Adrenal gland (tissue), 12 donors: ENCODE results near the gene SHISA8. TPM values are rescaled to one million over a fixed set of nuclear protein-coding genes. Genes with fewer than 3 reads are reported as not detected.

Source experiments
- DNase-seq, 7 donors: peaks; one replicate each; pipeline ENCODE4 v3.0.0-alpha.2; 2019 to 2020
- H3K27ac ChIP-seq, 5 donors: fragments of 200-600 bp; sonication (generic) in 4 of 5; 1 replicate in 3 of 5; 2 replicates in 2 of 5; pipeline versions ENCODE4 v1.5.1 to v1.8.0; 2016 to 2020; ENCODE audit warnings: mild to moderate bottlenecking in 1 of 5
- H3K27me3 ChIP-seq: fragments of 200-600 bp; 2 replicates; pipeline ENCODE4 v1.8.0; 2021
- H3K36me3 ChIP-seq, 2 donors: fragments of 200-600 bp; replicated peaks in 1 of 2; 1 replicate in 1 of 2; 2 replicates in 1 of 2; pipeline versions ENCODE4 v1.5.1 to v1.8.0; 2018 to 2022
- H3K4me1 ChIP-seq, 2 donors: fragments of 200-600 bp; replicated peaks in 1 of 2; 1 replicate in 1 of 2; 2 replicates in 1 of 2; pipeline versions ENCODE4 v1.5.1 to v1.8.0; 2018 to 2021
- H3K4me3 ChIP-seq, 4 donors: fragments of 200-600 bp; sonication (generic) in 3 of 4; one replicate each; pipeline ENCODE4 v1.5.1; 2016 to 2018
- H3K9me3 ChIP-seq, 3 donors: fragments of 200-600 bp; sonication (generic) in 1 of 3; replicated peaks in 1 of 3; 1 replicate in 2 of 3; 2 replicates in 1 of 3; pipeline versions ENCODE4 v1.5.1 to v1.8.0; 2016 to 2021
- CTCF ChIP-seq, 6 experiments: fragments of 450-650 bp in 4 of 6; fragments of 200-600 bp in 2 of 6; sonication (generic) in 1 of 6; IDR thresholded peaks; 1 replicate in 5 of 6; 2 replicates in 1 of 6; pipeline versions ENCODE4 v1.5.1 to v1.8.0; 2016 to 2021; ENCODE audit warnings: antibody characterized with exemption in 6 of 6, mild to moderate bottlenecking in 2 of 6, moderate library complexity in 1 of 6
- POLR2A ChIP-seq, 2 donors: fragments of 450-650 bp; IDR thresholded peaks; one replicate each; pipeline ENCODE4 v1.6.1; 2017; ENCODE audit warnings: antibody characterized with exemption in 2 of 2, mild to moderate bottlenecking in 2 of 2, moderate library complexity in 1 of 2
- WGBS, 4 donors: extraction: QIAGEN DNeasy Blood & Tissue Kit in 2 of 4; methylation state at CpG; one replicate each; pipeline versions ENCODE4 v1.1.5 to v1.1.7; 2013 to 2017; 5-methylcytosine and 5-hydroxymethylcytosine counted together
- intact Hi-C, 2 donors: fragments of 100-400 bp; cut with DNase I; formaldehyde crosslinking; loops; one replicate each; pipeline versions ENCODE4 v1.14.1 to v1.15.0; 2022 to 2023
- polyA plus RNA-seq, 3 donors: library from polyadenylated mRNA; stranded (reverse); fragments of 200-250 nt in 2 of 3; fragments of 350-450 nt in 1 of 3; fragmentation: Illumina TruSeq in 1 of 3; extraction: RNeasy Lipid Tissue Mini Kit (QIAGEN cat#74804) in 1 of 3; gene quantifications; one replicate each; pipeline ENCODE4 v1.2.3, GENCODE V29; 2013 to 2014
- total RNA-seq, 9 donors: library from RNA; depleted of rRNA in 4 of 9; stranded (reverse); fragments of >200 nt in 4 of 9; fragments of 120-200 nt in 1 of 9; fragmentation: NEBNext Ultra II Directional in 1 of 9; extraction: Animal tissue kit (Norgen Biotek cat#: 25700) in 1 of 9; gene quantifications; one replicate each; pipeline versions ENCODE4 v1.1.0 to v1.2.4, GENCODE V29; 2013 to 2023
- donor health status: healthy with polysubstance abuse.
- donor health status: Bipolar disorder and iron deficiency.
- donor health status: DM: yes; HTN: yes; CAD: no.
- donor health status: DM: no; HTN: no; CAD: no.
- donor health status: DM: no; HTN: no; CAD: no.
- donor health status: DM: yes; HTN: yes; CAD: no.

The SHISA8 gene
- total and polyA plus RNA-seq, 12 donors = 0.28 to 55.5 (median 16.2) TPM

DNA sequence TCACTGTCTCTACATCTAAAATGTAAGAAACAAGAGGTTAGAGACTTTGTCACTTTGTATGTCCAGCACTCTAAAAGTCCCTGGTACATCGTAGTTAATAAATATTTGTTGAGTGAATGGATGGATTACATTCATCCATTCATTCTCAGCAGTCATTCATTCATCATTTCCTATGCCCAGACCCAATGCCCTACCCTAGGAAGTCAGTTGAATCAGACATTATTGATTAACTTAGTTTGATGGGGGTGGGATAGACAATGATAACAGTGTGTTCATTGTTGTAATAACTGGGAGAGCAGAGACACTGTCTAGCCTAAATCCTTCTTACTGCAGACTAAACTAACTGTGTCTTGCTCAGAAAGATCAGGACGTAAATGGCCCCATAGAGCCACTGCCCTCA, 33.3 kb upstream of the SHISA8 start:
- TF ChIP-seq POLR2A (IDR thresholded peaks at IDR 0.05) (no peak), CTCF (IDR thresholded peaks at IDR 0.05) (no peak)
- Histone ChIP-seq H3K9me3 (no peaks in the 10 kb centered on the region), H3K4me1 (peaks cover 5 to 8% of the 10 kb centered on the region in 2 donors), H3K27ac (no peak overlapping the region), H3K27me3 (no peaks in the 10 kb centered on the region), H3K4me3 (no peak overlapping the region), H3K36me3 (no peaks in the 10 kb centered on the region)
- WGBS, 4 donors = 81 to 92% (median 91%) methylated on average over 2 of the region's 2 CpGs
- intact Hi-C loops = loop anchor here in 1 of 2 donors (5.0 to 10.0 kb wide), 2 partner anchors 126 to 203 kb away; no protein-coding TSS in a partner anchor
- DNase-seq = no peak

- Histone ChIP-seq H3K4me3 (peak overlapping the region in 1 of 4 donors; percentile 65), H3K27me3 (no peaks in the 10 kb centered on the region), H3K36me3 (no peaks in the 10 kb centered on the region), H3K9me3 (no peaks in the 10 kb centered on the region), H3K4me1 (peaks cover 5 to 8% of the 10 kb centered on the region in 2 donors), H3K27ac (no peak overlapping the region)
- DNase-seq = no peak
- intact Hi-C loops = loop anchor here in 1 of 2 donors (5.0 to 10.0 kb wide), 2 partner anchors 125 to 203 kb away; no protein-coding TSS in a partner anchor
- WGBS, 4 donors = 68 to 76% (median 71%) methylated on average over 19 to 21 of the region's 21 CpGs
- TF ChIP-seq POLR2A (IDR thresholded peaks at IDR 0.05) = no peak
- TF ChIP-seq CTCF (IDR thresholded peaks at IDR 0.05) = no peak
Observed at GRCh38 chr22:41947424-41948080, 32.7 kb upstream of the SHISA8 start.

- TF ChIP-seq CTCF (IDR thresholded peaks at IDR 0.05) (peak in 1 of 6 experiments; percentile 8), POLR2A (IDR thresholded peaks at IDR 0.05) (no peak)
- 2 to 5% (median 3%) methylated on average over 19 to 56 of the region's 56 CpGs for WGBS, 4 donors
- DNase-seq = peak; percentile 90 to 97 (median 93)
- Histone ChIP-seq H3K27me3 (no peaks in the 10 kb centered on the region), H3K27ac (peak within 1 kb of the TSS in 1 of 5 donors; percentile 71), H3K4me1 (peaks cover 5 to 8% of the 10 kb centered on the region in 2 donors), H3K9me3 (no peaks in the 10 kb centered on the region), H3K4me3 (peak within 1 kb of the TSS; percentile 55 to 78 (median 67)), H3K36me3 (no peaks in the 10 kb centered on the region)
- intact Hi-C loops = loop anchor here in 1 of 2 donors (5.0 to 10.0 kb wide), 2 partner anchors 125 to 202 kb away; no protein-coding TSS in a partner anchor
Observed at GRCh38 chr22:41946629-41947423, 32.0 kb upstream of the SHISA8 start, which contains the start of gene CENPM. Gene CENPM (minus strand): TSS chr22:41947152. CDS start chr22:41947076, 76 bp downstream.

- TF ChIP-seq POLR2A (IDR thresholded peaks at IDR 0.05) = no peak
- no peak for DNase-seq
- Histone ChIP-seq H3K36me3 (no peaks in the 10 kb centered on the region), H3K27ac (no peak overlapping the region), H3K4me1 (peaks cover 5 to 16% of the 10 kb centered on the region in 2 donors), H3K27me3 (no peaks in the 10 kb centered on the region), H3K4me3 (no peak overlapping the region), H3K9me3 (no peaks in the 10 kb centered on the region)
- WGBS, 4 donors = 68 to 82% (median 74%) methylated on average over 6 to 9 of the region's 9 CpGs
- intact Hi-C loops = loop anchor here (5.0 to 10.0 kb wide), 3 partner anchors 121 to 246 kb away; partner anchors contain the start of gene MEI1 (in 1 of the 2)
Observed at GRCh38 chr22:41943661-41944209, 28.9 kb upstream of the SHISA8 start.
